Measurements from ENCODE around the gene ATXN2L.

ATXN2L gene

GRCh38 chr16:28859326-28859725, 36.5 kb downstream of the ATXN2L start:
- H3K4me1 ChIP-seq = no peaks in the 10 kb centered on the region
- DNase-seq = no peak
- H3K9me3 ChIP-seq = no peaks in the 10 kb centered on the region
- H3K27me3 ChIP-seq = no peaks in the 10 kb centered on the region
- TF ChIP-seq CTCF (IDR thresholded peaks at IDR 0.05; ENCODE audit: low read depth, low read length) = no peak
- no peak overlapping the region for H3K4me3 ChIP-seq (ENCODE audit: low read depth, low read length)
- H3K36me3 ChIP-seq = no peaks in the 10 kb centered on the region

- no peaks in the 10 kb centered on the region for H3K4me1 ChIP-seq
- peak overlapping the region; percentile 96 for H3K4me3 ChIP-seq (ENCODE audit: low read depth, low read length)
- peaks cover 17% of the 10 kb centered on the region for H3K36me3 ChIP-seq
- H3K27me3 ChIP-seq = no peaks in the 10 kb centered on the region
- TF ChIP-seq CTCF (IDR thresholded peaks at IDR 0.05; ENCODE audit: low read depth, low read length) = no peak
- H3K9me3 ChIP-seq = no peaks in the 10 kb centered on the region
- no peak for DNase-seq
Observed at GRCh38 chr16:28863929-28864793, 41.4 kb downstream of the ATXN2L start.

- Histone ChIP-seq H3K9me3 (no peaks in the 10 kb centered on the region), H3K27me3 (no peaks in the 10 kb centered on the region), H3K4me3 (ENCODE audit: low read depth, low read length) (peak overlapping the region; percentile 96), H3K4me1 (no peaks in the 10 kb centered on the region), H3K36me3 (peaks cover 27% of the 10 kb centered on the region)
- no peak for DNase-seq
- TF ChIP-seq CTCF (IDR thresholded peaks at IDR 0.05; ENCODE audit: low read depth, low read length) = no peak
Observed at GRCh38 chr16:28865001-28865688, 42.3 kb downstream of the ATXN2L start.

- no peak for TF ChIP-seq CTCF (IDR thresholded peaks at IDR 0.05; ENCODE audit: low read depth, low read length)
- peaks cover 31% of the 10 kb centered on the region for H3K36me3 ChIP-seq
- no peak for DNase-seq
- H3K4me1 ChIP-seq = no peaks in the 10 kb centered on the region
- no peak overlapping the region for H3K4me3 ChIP-seq (ENCODE audit: low read depth, low read length)
- H3K27me3 ChIP-seq = no peaks in the 10 kb centered on the region
- H3K9me3 ChIP-seq = no peaks in the 10 kb centered on the region
Observed at GRCh38 chr16:28865722-28866453, 43.1 kb downstream of the ATXN2L start.

GRCh38 chr16:28866454-28866804, 43.6 kb downstream of the ATXN2L start:
- Histone ChIP-seq H3K4me3 (ENCODE audit: low read depth, low read length) (no peak overlapping the region), H3K9me3 (no peaks in the 10 kb centered on the region), H3K27me3 (no peaks in the 10 kb centered on the region), H3K36me3 (peaks cover 33% of the 10 kb centered on the region), H3K4me1 (no peaks in the 10 kb centered on the region)
- no peak for DNase-seq
- TF ChIP-seq CTCF (IDR thresholded peaks at IDR 0.05; ENCODE audit: low read depth, low read length) = no peak
